KG1 (cell line): ENCODE measurements around the gene EFNA5.
"Not testable (repeated sequence)": the region's sequence is repeated elsewhere in the genome, so short reads cannot be mapped to it uniquely, and the experiment has no call there.

Source experiments
- DNase-seq: peaks from one replicate; lab custom pipeline; 2025; lab: John Stamatoyannopoulos, UW

EFNA5 gene

DNA sequence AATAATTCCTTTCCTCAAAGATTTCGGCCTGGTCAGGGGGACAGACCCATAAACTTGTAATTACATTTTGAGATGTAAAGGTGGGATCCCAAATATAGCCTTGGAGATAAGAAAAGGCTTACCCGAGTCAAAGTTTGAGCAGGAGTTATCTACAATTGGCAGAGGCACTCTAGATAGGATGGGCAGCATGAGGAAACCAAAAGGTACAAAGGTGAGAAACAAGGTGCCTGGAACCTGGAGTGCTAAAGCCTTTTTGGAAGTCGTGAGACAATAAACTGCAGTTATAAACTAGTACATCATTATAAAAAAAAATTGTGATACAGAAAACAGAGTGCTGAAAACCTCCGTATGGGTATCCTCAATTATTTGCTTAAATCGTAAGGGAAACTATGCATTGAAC is 212.4 kb downstream of the EFNA5 start:
- no peak for DNase-seq

DNA sequence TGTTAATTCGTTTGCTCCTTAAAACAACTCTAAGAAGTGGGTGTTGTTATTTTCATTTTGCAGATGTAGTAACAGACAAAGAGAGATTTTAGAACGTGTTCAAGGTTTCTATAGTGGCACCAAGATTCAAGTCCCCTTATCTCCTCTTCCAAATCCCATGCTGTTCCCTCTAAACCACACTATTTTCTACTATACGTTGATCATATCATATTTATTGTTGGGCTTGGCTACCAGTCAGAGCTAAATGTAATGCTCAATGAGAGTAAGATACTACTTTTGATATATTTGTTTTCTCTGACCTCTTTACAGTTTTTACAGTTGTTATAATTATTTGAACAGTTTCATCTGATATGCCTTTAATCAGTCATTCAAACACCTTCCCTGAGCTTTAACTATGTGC is 212.9 kb downstream of the EFNA5 start:
- no peak for DNase-seq

DNA sequence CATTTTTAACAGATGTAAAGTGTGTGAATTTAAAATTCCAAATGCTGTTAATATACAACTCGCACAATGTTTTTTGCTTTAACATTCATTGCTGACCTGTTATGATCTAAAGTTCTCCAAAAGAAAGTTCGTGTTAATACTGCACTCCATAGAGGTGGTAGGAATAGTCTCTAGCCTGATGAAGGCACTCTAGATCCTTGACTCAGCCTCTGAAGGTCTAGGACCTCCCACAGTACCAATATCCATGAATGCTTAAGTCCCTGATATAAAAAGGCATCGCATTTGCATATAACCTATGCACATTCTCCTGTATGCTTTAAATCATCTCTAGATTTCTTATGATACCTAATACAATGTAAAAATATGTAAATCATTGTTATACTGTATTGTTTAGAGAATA is 213.6 kb downstream of the EFNA5 start:
- no peak for DNase-seq

DNA sequence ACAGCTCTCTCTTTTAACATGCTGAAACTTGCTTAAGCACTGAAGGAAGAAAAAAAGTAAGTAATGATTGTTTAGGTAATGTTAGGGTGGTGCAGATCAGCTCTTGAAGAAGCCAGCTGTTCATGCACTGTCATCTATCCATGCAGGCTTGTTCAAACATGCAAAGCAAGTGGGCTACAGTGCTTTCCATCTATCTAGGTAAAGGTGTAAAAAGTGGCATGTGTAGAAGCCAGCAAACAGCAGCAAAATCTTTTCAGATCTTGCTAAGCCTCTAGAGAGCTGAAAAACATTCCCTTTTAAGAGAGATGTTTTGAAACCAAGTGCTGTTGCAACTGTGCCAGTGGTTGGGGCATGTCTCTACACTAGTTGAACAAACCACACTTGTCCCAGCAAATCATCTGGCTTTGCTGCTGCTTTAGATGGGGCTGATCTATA is 214.4 kb downstream of the EFNA5 start:
- no peak for DNase-seq

DNA sequence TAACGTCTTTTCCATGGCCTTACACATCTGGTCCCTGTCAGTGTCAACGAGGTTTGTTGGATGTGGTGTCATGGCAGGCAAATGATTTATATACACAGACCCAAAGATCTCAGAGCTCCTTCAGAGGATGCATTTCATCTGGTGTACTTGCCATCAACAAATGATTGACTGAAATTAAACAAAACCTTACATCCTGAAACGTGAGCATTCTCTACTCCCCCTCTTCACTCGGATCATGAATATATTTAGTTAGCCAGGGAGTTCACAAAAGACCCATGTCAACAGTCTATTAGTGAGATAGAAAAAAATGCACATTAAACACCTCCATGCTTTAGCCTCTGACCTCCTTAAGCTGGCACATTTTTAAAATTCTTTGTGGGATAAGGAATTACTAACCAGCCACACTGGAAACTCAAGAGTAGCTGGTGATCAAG is 215.6 kb downstream of the EFNA5 start:
- DNase-seq: no peak

DNA sequence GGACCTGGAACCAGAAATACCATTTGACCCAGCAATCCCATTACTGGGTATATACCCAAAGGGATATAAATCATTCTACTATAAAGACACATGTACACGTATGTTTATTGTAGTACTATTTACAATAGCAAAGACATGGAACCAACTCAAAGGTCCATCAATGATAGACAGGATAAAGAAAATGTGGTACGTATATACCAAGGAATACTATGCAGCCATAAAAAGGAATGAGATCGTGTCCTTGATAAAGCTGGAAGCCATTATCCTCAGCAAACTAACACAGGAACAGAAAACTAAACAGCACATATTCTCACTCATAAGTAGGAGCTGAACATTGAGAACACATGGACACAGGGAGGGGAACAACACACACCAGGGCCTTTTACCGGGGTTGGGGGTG is 218.9 kb downstream of the EFNA5 start:
- not testable (repeated sequence) for DNase-seq

DNA sequence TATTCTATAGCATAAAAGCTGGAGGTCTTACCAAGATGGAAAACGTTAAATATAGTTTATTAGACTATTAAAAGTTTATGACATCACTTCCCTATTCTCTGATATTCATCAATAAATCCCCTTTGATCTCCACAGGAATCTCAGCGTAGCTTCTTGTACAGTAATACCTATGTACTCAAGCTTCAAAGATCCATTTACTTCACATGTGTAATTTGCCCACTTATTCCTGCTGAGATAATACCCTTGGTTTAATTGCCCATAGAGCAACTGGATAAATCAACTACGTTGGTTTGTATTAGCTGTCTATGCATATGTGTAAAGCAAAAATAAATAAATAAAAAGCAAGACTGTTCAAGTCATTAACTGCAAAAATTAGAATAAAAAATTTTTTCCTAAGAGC is 219.7 kb downstream of the EFNA5 start:
- DNase-seq: no peak

DNA sequence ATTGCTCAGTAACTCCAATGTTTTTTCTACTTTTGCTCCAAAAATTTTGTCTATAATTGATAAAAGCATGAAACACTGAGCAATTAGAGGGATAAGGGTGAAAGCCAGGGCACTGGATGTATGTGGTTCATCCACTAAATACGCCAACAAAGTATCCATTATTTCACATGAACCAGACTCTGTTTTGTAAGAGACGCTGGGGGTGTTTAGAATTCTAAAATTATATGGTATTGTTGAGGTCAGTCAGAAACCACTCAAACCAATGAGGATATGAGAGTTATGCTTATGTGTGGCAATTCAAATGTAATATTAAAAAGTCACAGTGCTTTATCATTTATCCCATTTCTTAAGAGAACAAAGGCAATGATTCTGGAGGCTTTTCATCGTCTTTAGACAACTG is 220.2 kb downstream of the EFNA5 start:
- DNase-seq: no peak

DNA sequence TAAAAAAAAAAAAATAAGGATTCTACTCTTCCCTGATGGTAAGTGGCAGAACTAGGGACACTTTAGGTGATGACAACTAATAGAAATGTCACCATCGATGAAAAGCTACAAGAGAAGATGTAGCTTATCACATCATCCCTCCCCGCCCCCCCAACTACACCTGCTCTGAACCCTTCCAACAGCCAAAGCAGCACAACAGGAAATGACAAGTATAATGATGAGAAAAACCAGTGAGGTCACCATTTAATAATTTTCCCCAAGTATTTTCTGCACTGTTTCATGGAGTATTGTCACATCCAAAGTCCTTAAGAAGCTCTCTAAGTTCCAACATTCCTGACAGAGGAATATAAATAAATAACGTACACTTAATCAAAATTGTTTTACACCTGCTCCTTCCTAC is 221.4 kb downstream of the EFNA5 start:
- DNase-seq: no peak

DNA sequence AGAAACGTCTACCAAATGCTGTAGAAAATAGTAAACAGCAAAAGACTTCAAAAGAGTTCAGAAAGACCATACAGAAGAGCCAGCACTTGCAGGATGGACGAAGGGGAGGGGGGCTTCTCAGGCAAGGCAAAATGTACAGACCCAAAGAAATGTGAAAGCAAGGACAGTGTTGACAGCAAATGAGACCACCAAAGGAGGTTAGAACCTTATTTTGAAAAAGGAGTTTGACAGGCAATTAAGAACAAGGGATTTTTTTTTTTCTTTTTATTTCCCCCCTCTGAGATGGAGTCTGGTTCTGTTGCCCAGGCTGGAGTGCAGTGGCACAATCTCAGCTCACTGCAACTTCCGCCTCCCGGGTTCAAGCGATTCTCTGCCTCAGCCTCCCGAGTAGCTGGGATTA is 223.2 kb downstream of the EFNA5 start:
- no peak for DNase-seq

DNA sequence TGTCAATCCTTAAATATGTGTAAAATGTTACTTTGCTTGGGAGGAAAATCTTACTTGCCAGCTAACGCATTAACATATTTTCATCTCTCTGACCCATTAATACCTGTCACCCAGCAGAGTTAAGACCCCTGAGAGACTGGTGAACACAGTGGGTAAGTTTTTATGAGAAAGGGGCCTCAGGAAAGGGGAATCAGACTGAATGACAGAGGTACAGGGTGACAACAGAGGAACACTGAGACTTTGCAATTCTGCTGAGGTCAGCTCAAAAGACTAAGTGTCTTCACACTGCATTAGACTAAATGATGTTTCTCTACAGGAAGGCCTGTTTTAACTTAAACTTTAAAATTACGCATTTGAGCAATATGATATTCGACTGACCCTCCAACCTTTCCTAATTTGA is 223.8 kb downstream of the EFNA5 start:
- no peak for DNase-seq

DNA sequence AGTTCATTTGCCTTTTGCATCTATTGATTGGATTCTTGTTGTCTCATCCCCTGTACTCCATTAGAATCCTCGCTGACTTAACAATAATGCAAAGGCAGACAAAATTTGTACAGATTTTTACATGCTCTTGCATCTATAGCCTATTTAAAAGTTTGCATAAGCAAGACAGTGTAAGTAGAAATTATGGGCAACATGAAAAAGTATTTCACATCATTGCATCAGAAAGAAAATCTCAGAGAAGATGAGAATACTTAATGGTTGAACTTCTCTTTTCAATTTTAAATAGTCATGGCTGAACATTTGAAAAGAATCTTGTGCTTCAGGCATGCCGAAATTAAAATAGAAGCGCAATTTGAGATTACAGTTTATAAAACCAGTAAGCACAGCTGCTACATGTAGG is 226.4 kb downstream of the EFNA5 start:
- DNase-seq: no peak

DNA sequence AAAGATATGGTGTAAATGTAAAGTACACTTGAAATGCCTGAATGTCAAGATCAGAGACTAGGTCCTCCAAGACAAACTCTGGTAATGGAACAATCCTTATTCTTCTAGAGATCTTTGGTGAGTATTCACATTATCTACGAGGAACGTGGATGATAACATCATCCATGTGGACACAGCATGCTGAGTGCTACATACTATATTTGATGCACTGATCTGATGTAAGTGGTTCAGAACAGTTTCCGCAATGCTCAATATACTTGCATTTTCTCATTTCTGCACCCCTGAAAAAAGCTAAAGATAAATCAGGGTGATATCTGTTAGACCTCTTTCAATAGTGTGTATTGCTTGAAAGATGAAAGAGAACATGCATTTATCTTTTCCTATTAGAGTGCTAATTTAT is 226.8 kb downstream of the EFNA5 start:
- no peak for DNase-seq

DNA sequence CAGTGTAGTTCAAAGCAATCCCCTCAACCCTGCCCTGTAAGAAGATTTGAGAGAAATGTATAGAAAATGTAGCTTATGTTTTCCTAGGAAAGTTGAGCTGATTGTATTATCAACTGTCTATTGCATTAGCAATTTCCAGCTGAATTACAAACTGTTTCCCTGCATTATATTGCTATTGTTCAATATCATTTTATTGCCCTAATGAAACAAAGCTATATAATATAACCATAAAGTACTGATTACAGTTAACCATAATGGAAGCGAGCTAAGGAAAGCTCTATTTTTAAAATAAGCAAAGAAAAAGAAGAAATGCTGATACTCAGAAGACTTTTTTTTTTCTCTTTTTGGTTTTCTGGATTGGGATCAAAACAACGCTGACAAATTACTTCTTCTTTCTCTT is 228.3 kb downstream of the EFNA5 start:
- DNase-seq: no peak

DNA sequence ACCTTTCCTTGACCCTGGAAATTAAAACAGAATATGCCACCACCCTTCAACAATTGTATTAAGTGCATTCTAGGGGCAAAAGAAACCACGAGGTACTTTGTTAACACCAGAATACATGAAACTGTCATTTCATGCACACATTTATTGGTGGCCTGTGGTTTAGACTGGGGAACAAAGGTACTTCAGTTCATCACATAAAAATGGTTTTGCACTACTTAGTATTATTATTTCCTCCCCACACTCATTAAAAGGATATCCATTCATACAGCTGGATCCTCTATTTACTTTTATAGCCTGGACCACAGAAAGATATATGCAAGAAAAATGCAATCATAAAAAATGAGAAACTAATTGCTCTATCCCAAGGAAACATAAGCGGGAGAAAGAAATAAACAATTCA is 230.9 kb downstream of the EFNA5 start:
- DNase-seq: no peak

DNA sequence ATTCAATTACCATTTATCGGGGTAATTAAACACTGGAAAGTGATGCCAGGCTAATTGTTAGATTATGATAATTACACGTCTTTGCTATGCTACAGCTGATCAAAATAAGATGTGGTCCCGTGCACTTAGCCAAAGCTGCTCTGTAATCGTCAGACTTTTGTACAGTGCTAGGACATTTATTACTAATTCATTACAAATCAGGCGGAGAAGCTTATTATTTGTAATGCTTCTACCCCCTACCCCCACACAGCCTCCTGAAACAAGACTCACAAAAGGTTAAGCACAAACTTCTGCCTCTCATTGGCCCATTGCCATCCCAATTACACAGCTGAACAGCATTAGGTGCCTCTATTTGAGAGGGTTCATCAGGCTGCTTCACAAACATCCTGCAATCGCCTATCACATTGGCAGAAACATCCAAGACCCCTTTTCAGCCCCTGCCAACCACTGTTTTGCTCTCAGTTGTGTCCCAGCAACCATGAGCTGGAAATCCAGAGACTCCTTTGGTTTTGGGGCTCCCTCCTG is 232.7 kb downstream of the EFNA5 start:
- no peak for DNase-seq

DNA sequence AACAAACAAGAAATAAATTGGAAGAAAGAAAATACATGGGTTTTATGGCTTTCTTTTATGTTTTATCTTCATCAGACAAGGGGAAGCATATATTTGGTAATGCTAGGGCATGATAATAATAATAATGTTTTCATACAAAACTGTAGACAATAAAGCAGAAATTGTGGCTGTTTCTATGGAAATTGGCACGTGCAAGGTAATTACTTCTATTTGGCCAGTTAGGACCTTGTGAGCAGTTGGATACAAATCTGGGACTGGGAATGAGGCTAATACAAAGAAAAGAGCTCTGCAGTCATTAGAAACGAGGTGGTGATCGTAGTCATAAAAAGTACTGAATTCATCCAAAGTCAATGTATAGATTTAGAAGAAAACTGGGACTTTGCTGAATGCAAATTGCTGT is 233.6 kb downstream of the EFNA5 start:
- no peak for DNase-seq

DNA sequence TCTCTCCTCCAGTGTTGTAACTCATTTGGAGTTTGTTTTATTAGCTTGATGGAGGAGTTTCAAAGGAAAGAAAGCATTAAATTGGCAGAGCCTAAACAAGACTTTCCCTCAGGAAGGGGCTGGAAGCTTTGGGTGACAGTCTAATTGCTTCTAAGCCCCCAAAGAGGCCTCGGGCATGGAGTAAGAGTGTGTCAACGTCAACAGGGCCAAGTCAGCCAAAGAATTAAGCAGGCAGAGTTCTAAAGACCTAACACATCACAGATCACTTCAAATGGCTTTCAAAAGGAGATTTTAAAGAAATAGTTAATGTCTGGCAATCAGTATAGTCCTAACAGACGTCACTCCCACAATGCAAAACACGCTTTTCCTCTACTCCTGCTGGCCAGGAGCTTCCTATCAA is 234.5 kb downstream of the EFNA5 start:
- no peak for DNase-seq

DNA sequence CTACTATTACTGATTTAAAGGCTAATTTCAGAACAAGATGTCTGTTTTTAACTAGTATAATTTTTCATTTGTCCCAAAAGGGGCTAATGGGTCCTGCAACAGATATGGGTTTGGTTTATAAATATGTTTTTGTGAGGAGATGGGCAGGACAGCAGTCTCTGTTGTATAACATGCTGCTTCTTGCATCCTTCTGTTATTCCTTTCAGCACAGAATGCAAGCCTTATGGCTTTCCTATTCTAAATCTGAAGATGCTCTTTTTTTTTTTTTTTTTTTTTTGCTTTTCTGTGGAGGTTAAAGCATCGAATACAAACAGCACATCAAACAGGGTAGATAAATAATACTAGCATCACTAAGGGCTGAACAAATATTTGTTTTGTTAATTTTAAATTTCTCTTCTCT is 235.7 kb downstream of the EFNA5 start:
- no peak for DNase-seq

DNA sequence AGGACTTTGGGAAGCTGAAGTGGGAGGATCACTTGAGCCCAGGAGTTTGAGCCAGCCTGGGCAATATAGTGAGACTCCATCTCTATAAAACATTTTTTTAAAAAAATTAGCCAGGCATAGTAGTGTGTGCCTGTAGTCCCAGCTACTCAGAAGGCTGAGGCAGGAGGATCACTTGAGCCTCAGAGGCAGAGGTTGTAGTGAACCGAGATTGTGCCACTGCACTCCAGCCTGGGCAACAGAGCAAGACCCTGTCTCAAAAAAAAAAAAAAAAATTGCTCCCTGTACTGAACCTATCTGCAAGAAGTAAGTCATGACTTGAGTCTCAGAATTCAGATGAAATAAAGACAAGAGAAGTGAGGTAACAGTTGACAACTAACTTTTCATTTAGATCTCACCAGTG is 237.1 kb downstream of the EFNA5 start:
- DNase-seq: not testable (repeated sequence)

DNA sequence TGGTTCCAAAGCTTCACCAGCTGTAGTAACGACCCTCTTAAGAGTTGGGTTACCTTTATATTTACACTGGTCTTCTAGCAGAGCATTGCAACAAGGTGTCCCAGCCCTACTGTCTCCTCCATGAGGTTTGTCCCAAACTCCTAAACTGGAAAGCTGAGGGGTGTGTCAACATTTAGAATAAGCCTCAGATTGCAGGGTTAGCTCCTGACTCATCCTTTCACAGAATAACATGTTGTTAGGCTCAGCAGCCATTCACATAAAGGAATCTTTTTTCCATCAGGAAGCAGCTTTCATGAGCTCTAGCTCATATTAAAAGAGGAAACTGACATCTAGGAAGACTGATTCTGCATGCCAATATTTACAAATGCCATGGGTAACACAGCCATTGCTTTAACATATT is 238.7 kb downstream of the EFNA5 start:
- DNase-seq: no peak

DNA sequence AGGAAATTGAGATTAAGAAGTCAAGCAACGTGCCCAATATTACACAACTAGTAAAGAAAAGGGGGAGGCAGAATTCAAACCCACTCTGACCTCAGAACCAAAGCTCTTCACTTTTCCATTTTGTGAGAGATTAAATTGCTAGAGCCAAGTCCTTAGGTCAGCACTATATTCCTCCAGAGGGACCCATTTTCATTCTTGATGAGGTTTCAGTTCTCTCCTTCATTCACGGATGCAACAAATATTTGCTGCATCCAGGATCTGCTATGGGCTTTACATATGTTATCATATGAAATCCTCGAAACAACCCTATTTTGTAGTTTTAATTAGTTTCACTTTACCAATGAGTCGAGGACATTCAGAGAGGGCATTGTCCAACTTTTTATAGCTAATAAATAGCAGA is 239.2 kb downstream of the EFNA5 start:
- DNase-seq: no peak

DNA sequence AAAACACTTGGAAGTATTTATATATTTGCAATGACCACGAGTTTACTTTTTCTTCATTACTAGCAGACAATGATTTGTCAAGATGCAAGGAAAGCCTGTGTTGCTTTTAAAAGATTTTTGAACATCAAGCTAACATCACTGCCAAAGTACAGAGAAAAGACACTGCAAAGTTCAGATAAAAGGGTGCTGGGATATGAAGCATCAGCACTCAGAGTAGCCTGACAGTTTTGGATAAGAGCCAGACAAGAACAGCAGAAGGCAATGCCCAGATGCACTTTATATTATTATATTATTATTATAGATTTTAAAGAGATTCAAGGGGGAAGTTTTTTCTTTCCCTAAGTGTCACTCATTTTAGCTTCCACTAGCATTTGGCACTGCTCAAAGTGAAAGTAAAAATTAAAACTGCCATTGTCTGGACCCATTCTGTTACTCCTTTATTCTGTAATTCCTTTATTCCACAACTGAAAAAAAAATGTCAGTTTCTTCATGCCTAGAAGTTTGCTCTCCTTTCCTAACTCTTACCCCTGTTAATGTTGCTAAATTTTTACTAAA is 240.6 kb downstream of the EFNA5 start:
- no peak for DNase-seq

DNA sequence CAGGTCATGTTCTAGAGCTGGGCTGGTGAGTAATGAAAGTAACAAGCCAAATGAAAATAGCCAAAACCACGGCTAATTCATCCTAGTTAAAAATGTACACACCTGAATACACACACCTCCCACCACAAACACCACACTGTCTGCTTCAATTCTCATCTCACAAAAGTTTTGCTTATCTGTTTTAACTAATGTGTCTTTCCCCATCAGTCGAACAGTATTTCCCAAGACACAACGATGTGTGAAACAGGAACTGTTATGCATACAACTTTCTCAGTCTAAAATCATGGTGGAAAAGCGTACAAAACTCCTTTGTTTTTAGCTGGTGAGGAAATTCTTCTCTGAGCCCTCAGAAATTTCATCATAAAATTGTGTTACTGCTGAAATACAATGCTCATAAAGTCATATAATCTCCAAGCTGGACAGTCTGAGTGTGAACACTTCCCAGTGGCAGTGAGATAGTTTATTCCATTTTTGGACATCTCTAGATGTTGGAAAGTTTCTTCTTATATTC is 242.4 kb downstream of the EFNA5 start:
- no peak for DNase-seq
